Left ventricle myocardium inferior (tissue), 1 donor: Measurements from ENCODE around the gene CDC42SE2. TPM values are rescaled to one million over a fixed set of nuclear protein-coding genes. Genes with fewer than 3 reads are reported as not detected.

Experiments
- DNase-seq: peaks from one replicate; pipeline ENCODE4 v3.0.0-alpha.2; 2020
- H3K27ac ChIP-seq: fragments of 200-600 bp; replicated peaks from 2 replicates; pipeline ENCODE4 v1.8.0; 2021
- H3K27me3 ChIP-seq: fragments of 200-600 bp; 2 replicates; pipeline ENCODE4 v1.8.0; 2021; ENCODE audit warnings: low read depth
- H3K36me3 ChIP-seq: fragments of 200-600 bp; 2 replicates; pipeline ENCODE4 v1.8.0; 2021
- H3K4me1 ChIP-seq: fragments of 200-600 bp; 2 replicates; pipeline ENCODE4 v1.8.0; 2021
- H3K4me3 ChIP-seq: fragments of 200-600 bp; 2 replicates; pipeline ENCODE4 v1.8.0; 2021; ENCODE audit warnings: mild to moderate bottlenecking, moderate library complexity
- H3K9me3 ChIP-seq: fragments of 200-600 bp; replicated peaks from 2 replicates; pipeline ENCODE4 v1.8.0; 2021
- intact Hi-C: fragments of 100-400 bp; cut with micrococcal nuclease; formaldehyde crosslinking; loops from one replicate; pipeline ENCODE4 v1.11.0; 2022
- total RNA-seq: library from RNA; stranded (reverse); fragmentation: NEBNext Ultra II Directional; extraction: Animal tissue kit (Norgen Biotek cat#: 25700); gene quantifications from one replicate; pipeline ENCODE4 v1.2.1, GENCODE V29; 2021
- TF ChIP-seq, protein P1 (sequence below): fragments of 200-600 bp; IDR thresholded peaks from 2 replicates; pipeline ENCODE4 v1.8.0; 2021; ENCODE audit warnings: antibody characterized with exemption, mild to moderate bottlenecking, borderline replicate concordance
- donor health status: DM: no; HTN: yes; CAD: no; lungs with severe emphysema.

The CDC42SE2 gene
- total RNA-seq, 1 donor from 2014 or later = 10.3 TPM

DNA sequence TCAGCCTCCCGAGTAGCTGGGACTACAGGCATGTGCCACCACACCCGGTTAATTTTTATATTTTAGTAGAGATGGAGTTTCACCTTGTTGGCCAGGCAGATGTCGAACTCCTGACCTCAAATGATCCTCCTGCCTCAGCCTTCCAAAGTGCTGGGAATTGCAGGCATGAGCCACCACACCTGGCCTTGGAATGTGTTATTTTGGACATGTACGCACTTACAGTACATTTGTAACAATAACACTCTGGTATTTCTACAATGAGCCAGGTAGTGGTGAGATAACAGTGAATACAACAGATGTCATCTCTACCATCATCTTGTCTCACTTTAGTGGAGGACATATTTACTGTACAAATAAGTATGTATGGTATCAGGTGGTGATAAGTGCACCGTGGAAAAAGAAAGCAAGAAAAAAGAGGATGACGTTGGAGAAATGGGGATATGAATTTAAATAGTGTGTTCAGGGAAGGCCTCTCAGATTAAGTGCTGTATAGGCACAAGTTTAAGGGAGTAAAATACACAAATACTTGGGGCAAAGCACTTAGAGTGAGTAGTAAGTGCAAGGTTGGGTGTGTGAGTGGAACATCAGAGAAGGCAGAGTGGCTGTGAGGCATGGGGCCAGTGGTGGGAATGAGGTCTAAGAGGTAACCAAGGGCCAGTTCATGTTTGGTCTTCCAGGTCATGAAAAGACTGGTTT, 100.1 kb downstream of the CDC42SE2 start:
- no peak for DNase-seq
- TF ChIP-seq, protein P1, sequence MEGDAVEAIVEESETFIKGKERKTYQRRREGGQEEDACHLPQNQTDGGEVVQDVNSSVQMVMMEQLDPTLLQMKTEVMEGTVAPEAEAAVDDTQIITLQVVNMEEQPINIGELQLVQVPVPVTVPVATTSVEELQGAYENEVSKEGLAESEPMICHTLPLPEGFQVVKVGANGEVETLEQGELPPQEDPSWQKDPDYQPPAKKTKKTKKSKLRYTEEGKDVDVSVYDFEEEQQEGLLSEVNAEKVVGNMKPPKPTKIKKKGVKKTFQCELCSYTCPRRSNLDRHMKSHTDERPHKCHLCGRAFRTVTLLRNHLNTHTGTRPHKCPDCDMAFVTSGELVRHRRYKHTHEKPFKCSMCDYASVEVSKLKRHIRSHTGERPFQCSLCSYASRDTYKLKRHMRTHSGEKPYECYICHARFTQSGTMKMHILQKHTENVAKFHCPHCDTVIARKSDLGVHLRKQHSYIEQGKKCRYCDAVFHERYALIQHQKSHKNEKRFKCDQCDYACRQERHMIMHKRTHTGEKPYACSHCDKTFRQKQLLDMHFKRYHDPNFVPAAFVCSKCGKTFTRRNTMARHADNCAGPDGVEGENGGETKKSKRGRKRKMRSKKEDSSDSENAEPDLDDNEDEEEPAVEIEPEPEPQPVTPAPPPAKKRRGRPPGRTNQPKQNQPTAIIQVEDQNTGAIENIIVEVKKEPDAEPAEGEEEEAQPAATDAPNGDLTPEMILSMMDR = no peak
- intact Hi-C loops = no loop called here

DNA sequence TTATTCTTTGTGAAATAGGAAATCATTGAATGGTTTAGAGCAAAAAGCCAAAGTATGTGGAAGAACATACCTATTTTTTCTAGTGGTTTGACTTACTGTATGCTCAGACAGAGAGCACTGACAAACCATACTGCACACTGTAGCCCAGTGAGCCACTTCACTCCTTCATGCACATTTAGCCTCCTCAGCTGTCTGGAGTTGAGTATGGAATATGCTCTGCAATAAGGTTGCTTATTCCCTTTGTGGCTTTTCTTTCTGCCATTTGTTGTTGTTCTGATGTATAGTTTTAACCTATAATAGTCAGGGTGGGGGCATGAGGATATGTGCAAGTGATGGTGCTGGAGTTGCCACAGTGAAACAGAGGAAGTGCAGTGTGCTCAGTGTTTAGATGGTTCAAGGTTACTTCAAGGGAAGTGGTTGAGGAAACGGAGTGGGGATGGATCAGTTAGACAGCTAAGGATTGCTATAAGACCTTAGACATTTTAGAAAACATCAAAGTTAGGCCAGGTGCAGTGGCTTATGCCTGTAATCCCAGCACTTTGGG, 100.7 kb downstream of the CDC42SE2 start:
- no peak overlapping the region for H3K4me3 ChIP-seq
- DNase-seq = no peak
- intact Hi-C loops = no loop called here
- H3K27me3 ChIP-seq = no peaks in the 10 kb centered on the region
- TF ChIP-seq, protein P1 = no peak
- no peaks in the 10 kb centered on the region for H3K9me3 ChIP-seq
- no peak overlapping the region for H3K27ac ChIP-seq
- H3K36me3 ChIP-seq = peaks cover 7% of the 10 kb centered on the region
- no peaks in the 10 kb centered on the region for H3K4me1 ChIP-seq

More for the DNA sequence above, 100.1 kb downstream of the CDC42SE2 start:
- Histone ChIP-seq H3K4me3 (no peak overlapping the region), H3K36me3 (peaks cover 11% of the 10 kb centered on the region), H3K9me3 (no peaks in the 10 kb centered on the region), H3K27ac (no peak overlapping the region), H3K4me1 (no peaks in the 10 kb centered on the region), H3K27me3 (no peaks in the 10 kb centered on the region)

DNA sequence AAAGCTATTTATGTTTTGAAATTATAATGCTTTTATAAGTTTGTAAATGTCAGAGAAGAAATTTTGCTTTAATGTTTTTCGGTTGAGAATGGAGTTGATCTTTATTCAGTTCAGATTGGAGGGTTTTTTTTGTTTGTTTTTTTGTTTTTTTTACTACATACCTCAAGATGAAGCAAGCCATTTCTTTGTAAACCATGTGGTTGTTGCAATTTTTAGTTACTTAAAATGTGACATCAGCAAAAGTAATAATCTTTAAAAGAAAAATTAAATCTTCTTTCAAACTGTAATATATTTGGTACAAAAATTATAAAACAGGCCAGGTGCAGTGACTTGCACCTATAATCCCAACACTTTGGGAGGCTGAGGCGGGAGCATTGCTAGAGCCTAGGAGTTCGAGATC, 102.6 kb downstream of the CDC42SE2 start:
- TF ChIP-seq, protein P1 = no peak
- intact Hi-C loops = no loop called here
- Histone ChIP-seq H3K36me3 (no peaks in the 10 kb centered on the region), H3K27me3 (no peaks in the 10 kb centered on the region), H3K27ac (no peak overlapping the region), H3K4me1 (no peaks in the 10 kb centered on the region), H3K9me3 (no peaks in the 10 kb centered on the region), H3K4me3 (no peak overlapping the region)
- DNase-seq = no peak

DNA sequence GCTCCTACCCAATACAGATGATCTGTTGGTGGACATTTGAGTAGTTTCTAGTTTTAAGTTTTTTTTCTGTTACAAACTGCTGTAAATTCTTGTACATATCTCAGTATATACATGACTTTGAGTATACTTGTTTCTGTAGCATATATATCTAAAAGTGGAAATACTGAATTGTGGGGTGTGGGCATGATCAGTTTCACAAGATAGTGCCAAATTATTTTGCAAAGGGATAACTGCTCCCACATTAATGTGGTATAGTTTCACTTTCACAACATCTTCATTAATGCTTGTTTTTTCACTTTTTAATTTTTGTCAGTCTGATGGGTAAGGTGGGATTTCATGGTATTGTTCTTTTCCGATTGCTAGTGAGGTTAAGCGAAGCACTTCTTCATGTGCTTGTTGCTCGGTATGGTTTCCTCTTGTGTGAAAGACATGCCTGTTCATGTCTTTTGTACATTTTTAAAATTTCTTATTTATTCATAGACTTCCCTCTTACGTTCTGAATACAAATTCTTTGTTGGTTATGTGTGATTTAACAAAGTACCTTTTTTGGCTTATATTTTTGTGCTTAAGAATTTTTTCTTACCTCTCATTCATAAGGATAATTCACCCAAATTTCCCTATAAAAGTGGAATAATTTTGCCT, 103.5 kb downstream of the CDC42SE2 start:
- Histone ChIP-seq H3K4me1 (no peaks in the 10 kb centered on the region), H3K27me3 (no peaks in the 10 kb centered on the region), H3K9me3 (no peaks in the 10 kb centered on the region), H3K27ac (no peak overlapping the region), H3K4me3 (no peak overlapping the region), H3K36me3 (no peaks in the 10 kb centered on the region)
- intact Hi-C loops = no loop called here
- no peak for DNase-seq
- TF ChIP-seq, protein P1 = no peak

DNA sequence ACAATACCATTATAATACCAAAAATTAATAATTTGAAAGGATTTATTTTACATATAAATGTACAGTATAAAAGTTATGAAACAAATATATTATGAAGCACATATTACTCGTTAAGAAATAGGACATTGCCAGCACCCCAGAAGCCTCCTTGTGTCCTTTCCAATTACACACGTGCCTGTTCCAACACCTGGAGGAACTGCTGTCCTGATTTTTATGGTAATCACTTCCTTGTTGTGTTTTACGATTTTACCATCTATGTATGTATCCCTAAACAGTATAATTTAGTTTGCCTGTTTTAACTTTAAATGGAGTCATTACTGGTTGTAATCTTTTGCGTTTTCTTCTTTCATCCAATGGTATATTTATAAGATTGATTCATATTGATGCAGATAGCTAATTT, 105.0 kb downstream of the CDC42SE2 start:
- H3K4me3 ChIP-seq = no peak overlapping the region
- no peak overlapping the region for H3K27ac ChIP-seq
- no peaks in the 10 kb centered on the region for H3K27me3 ChIP-seq
- TF ChIP-seq, protein P1 = no peak
- intact Hi-C loops = no loop called here
- no peaks in the 10 kb centered on the region for H3K36me3 ChIP-seq
- DNase-seq = no peak
- H3K9me3 ChIP-seq = no peaks in the 10 kb centered on the region
- no peaks in the 10 kb centered on the region for H3K4me1 ChIP-seq
